B cell (primary cell): ENCODE measurements around the gene PGM1. TPM values are rescaled to one million over a fixed set of nuclear protein-coding genes. Genes with fewer than 3 reads are reported as not detected.

Experiments used
- ATAC-seq: fragments of 200-7000 bp; cut with Tn5 transposase; one replicate; pipeline ENCODE4 v1.10.0; 2021; ENCODE audit warnings: low read depth, mild to moderate bottlenecking, moderate number of reproducible peaks, moderate library complexity
- CTCF ChIA-PET: fragments of 350-600 bp; sonication (Branson Sonifier 250); formaldehyde crosslinking; loops from one replicate; lab custom pipeline; 2021; ENCODE audit warnings: antibody characterized with exemption, inconsistent platforms; lab: Charles Lee
- POLR2A ChIA-PET: fragments of 350-600 bp; sonication (Branson Sonifier 250); formaldehyde crosslinking; loops from one replicate; lab custom pipeline; 2021; ENCODE audit warnings: antibody characterized with exemption; lab: Charles Lee
- DNase-seq: peaks from one replicate; pipeline ENCODE4 v3.0.0; 2013
- H2AFZ ChIP-seq: 2 replicates; pipeline ENCODE4 v1.6.1; 2012; ENCODE audit warnings: mild to moderate bottlenecking, low read depth, low read length; ENCODE audit not compliant: insufficient read depth, poor library complexity, severe bottlenecking
- H3K27ac ChIP-seq, 2 donors: 1 replicate in 1 of 2; 2 replicates in 1 of 2; pipeline ENCODE4 v1.5.1; 2012 to 2013; ENCODE audit warnings: low read length in 2 of 2, mild to moderate bottlenecking in 2 of 2, moderate library complexity in 1 of 2
- H3K27me3 ChIP-seq, 4 experiments: fragments of 200-600 bp in 1 of 4; sonication (generic) in 1 of 4; replicated peaks in 1 of 4; 1 replicate in 2 of 4; 2 replicates in 2 of 4; pipeline versions ENCODE4 v1.6.1 to v1.7.0; 2013 to 2016; ENCODE audit warnings: low read length in 3 of 4, mild to moderate bottlenecking in 2 of 4, mixed read lengths in 1 of 4, moderate library complexity in 1 of 4; ENCODE audit not compliant: insufficient read depth in 4 of 4, control insufficient read depth in 3 of 4; ENCODE audit errors: control extremely low read depth in 1 of 4
- H3K36me3 ChIP-seq, 2 experiments: replicated peaks in 1 of 2; 1 replicate in 1 of 2; 2 replicates in 1 of 2; pipeline versions ENCODE4 v1.6.1 to v1.7.1; 2013; ENCODE audit warnings: low read length in 1 of 2; ENCODE audit not compliant: insufficient read depth in 2 of 2, control insufficient read depth in 1 of 2; ENCODE audit errors: control extremely low read depth in 1 of 2, extremely low read depth in 1 of 2
- H3K4me1 ChIP-seq, 2 donors: fragments of 200-600 bp in 1 of 2; sonication (generic) in 1 of 2; 1 replicate in 1 of 2; 2 replicates in 1 of 2; pipeline versions ENCODE4 v1.5.1 to v1.6.1; 2013 to 2017; ENCODE audit warnings: low read length in 2 of 2; ENCODE audit not compliant: control insufficient read depth in 2 of 2, insufficient read depth in 2 of 2
- H3K4me2 ChIP-seq: replicated peaks from 2 replicates; pipeline ENCODE3; 2012; ENCODE audit warnings: mild to moderate bottlenecking, low read depth, low read length; ENCODE audit not compliant: poor library complexity, severe bottlenecking
- H3K4me3 ChIP-seq, 5 experiments: fragments of 200-600 bp in 1 of 5; sonication (generic) in 1 of 5; 1 replicate in 3 of 5; 2 replicates in 2 of 5; pipeline versions ENCODE4 v1.5.1 to v1.7.0; 2011 to 2016; ENCODE audit warnings: low read length in 4 of 5, mild to moderate bottlenecking in 4 of 5, low read depth in 2 of 5, control low read depth in 1 of 5, moderate library complexity in 1 of 5; ENCODE audit not compliant: insufficient read depth in 1 of 5; ENCODE audit errors: control extremely low read depth in 1 of 5, extremely low read depth in 1 of 5
- H3K79me2 ChIP-seq: fragments of 200-600 bp; sonication (generic); one replicate; pipeline ENCODE4 v1.6.0; 2016; ENCODE audit warnings: low read length; ENCODE audit not compliant: control insufficient read depth, insufficient read depth
- H3K9ac ChIP-seq: fragments of 200-600 bp; sonication (generic); 2 replicates; pipeline ENCODE4 v1.6.1; 2017; ENCODE audit warnings: mild to moderate bottlenecking, low read length, moderate library complexity
- H3K9me3 ChIP-seq, 3 donors: one replicate each; pipeline versions ENCODE4 v1.6.1 to v1.7.1; 2013; ENCODE audit warnings: low read length in 2 of 3; ENCODE audit not compliant: control insufficient read depth in 2 of 3, insufficient read depth in 1 of 3; ENCODE audit errors: control extremely low read depth in 1 of 3
- H4K20me1 ChIP-seq: 2 replicates; pipeline ENCODE4 v1.6.0; 2012; ENCODE audit warnings: mild to moderate bottlenecking, low read length; ENCODE audit not compliant: insufficient read depth, control insufficient read depth, poor library complexity, severe bottlenecking
- H3K27ac Mint-ChIP-seq: one replicate; pipeline ENCODE4 v1.8.0; 2021; ENCODE audit warnings: mixed read lengths
- H3K27me3 Mint-ChIP-seq: one replicate; pipeline ENCODE4 v1.8.0; 2021; ENCODE audit warnings: mixed read lengths
- H3K4me1 Mint-ChIP-seq: one replicate; pipeline ENCODE4 v1.8.0; 2021; ENCODE audit warnings: mixed read lengths
- H3K4me3 Mint-ChIP-seq: one replicate; pipeline ENCODE4 v1.8.0; 2021; ENCODE audit warnings: mixed read lengths
- H3K9me3 Mint-ChIP-seq: one replicate; pipeline ENCODE4 v1.8.0; 2022; ENCODE audit warnings: mixed read lengths; ENCODE audit not compliant: insufficient read depth
- EZH2 ChIP-seq: IDR thresholded peaks from 2 replicates; pipeline ENCODE4 v1.6.1; 2012; ENCODE audit warnings: borderline replicate concordance, low read depth, mild to moderate bottlenecking, moderate library complexity, low read length; ENCODE audit not compliant: insufficient read depth, poor library complexity, severe bottlenecking
- WGBS: methylation state at CpG from one replicate; pipeline ENCODE4 v1.1.5; 2013; ENCODE audit warnings: missing lambda C conversion rate; ENCODE audit not compliant: insufficient coverage; 5-methylcytosine and 5-hydroxymethylcytosine counted together
- intact Hi-C: fragments of 100-400 bp; cut with micrococcal nuclease; formaldehyde crosslinking; loops from one replicate; pipeline ENCODE4 v1.10.0; 2022
- polyA plus RNA-seq: library from polyadenylated mRNA; depleted of rRNA; stranded (reverse); fragments of >200 nt; gene quantifications from 2 replicates; pipeline ENCODE4 v1.2.3, GENCODE V29; 2012
- total RNA-seq, 2 donors: library from RNA; stranded (reverse); fragments of 120-200 nt in 1 of 2; gene quantifications; 1 replicate in 1 of 2; 2 replicates in 1 of 2; pipeline versions ENCODE4 v1.2.3 to v1.2.4, GENCODE V29; 2013 to 2022
- TF ChIP-seq, protein P1 (sequence below): fragments of 200-600 bp; IDR thresholded peaks from one replicate; pipeline ENCODE4 v1.8.0; 2022; ENCODE audit warnings: antibody characterized with exemption, mild to moderate bottlenecking

The PGM1 gene
- total and polyA plus RNA-seq, 2 donors (not counting 1 experiment from before 2014, with no cell fraction given), result 4.2 to 13.2 TPM

DNA sequence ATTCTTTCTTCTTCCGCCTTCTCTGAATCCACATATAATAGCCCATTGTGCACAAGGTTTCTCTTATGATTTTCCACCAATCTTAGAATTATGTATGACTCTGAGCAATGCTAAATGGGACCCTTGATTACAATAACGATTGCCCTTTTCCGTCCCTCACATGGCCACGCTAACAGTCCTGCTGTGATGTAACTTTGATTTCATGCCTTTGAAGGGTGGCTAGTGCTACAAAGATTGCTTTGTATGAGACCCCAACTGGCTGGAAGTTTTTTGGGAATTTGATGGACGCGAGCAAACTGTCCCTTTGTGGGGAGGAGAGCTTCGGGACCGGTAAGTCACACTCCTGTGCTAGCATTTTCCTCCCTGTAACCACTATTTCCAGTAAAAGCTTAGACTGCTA is 45.3 kb downstream of the PGM1 start:
- Histone ChIP-seq H3K4me2 (no peak overlapping the region), H4K20me1 (no peaks in the 10 kb centered on the region), H3K79me2 (no peaks in the 10 kb centered on the region), H3K4me1 (no peaks in the 10 kb centered on the region), H3K4me3 (no peak overlapping the region), H3K9ac (no peak overlapping the region), H3K9me3 (no peaks in the 10 kb centered on the region), H3K36me3 (peaks cover 0 to 7% of the 10 kb centered on the region in 2 experiments), H2AFZ (no peak overlapping the region), H3K27me3 (no peaks in the 10 kb centered on the region), H3K27ac (no peak overlapping the region)
- ChIA-PET CTCF (no interaction called here), POLR2A (no interaction called here)
- 100% methylated on average over 5 of the region's 8 CpGs for WGBS
- Mint-ChIP-seq H3K9me3 (no peaks in the 10 kb centered on the region), H3K4me1 (no peaks in the 10 kb centered on the region), H3K4me3 (no peak overlapping the region), H3K27ac (no peak overlapping the region), H3K27me3 (no peaks in the 10 kb centered on the region)
- TF ChIP-seq, protein P1, sequence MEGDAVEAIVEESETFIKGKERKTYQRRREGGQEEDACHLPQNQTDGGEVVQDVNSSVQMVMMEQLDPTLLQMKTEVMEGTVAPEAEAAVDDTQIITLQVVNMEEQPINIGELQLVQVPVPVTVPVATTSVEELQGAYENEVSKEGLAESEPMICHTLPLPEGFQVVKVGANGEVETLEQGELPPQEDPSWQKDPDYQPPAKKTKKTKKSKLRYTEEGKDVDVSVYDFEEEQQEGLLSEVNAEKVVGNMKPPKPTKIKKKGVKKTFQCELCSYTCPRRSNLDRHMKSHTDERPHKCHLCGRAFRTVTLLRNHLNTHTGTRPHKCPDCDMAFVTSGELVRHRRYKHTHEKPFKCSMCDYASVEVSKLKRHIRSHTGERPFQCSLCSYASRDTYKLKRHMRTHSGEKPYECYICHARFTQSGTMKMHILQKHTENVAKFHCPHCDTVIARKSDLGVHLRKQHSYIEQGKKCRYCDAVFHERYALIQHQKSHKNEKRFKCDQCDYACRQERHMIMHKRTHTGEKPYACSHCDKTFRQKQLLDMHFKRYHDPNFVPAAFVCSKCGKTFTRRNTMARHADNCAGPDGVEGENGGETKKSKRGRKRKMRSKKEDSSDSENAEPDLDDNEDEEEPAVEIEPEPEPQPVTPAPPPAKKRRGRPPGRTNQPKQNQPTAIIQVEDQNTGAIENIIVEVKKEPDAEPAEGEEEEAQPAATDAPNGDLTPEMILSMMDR, result no peak
- TF ChIP-seq EZH2, result no peak
- ATAC-seq (no peak), DNase-seq (no peak)
- intact Hi-C loops, result no loop called here

DNA sequence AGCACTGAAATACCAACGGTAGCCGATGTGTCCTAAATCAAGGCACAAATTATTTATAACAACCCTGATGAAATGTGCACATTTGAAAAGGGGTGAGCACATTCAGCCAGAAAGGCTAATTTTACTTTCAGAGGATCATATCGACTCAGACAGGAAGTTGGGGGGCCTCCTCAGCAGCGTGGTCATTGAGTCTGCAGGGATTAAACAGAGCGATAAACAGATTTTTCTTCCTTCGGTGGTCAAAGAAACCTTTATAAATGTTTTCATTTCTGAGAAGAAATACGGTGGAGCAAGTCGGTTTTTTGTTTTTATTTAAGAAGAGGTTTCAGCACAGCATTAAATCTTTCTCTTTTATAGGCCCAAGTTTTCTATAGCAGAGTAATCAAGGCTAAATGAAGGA is 45.7 kb downstream of the PGM1 start:
- 70% methylated on average over 4 of the region's 8 CpGs for WGBS
- Histone ChIP-seq H2AFZ (no peak overlapping the region), H3K79me2 (no peaks in the 10 kb centered on the region), H3K9me3 (no peaks in the 10 kb centered on the region), H3K27me3 (no peaks in the 10 kb centered on the region), H3K4me2 (no peak overlapping the region), H3K4me3 (no peak overlapping the region), H3K9ac (no peak overlapping the region), H3K27ac (no peak overlapping the region), H3K36me3 (peaks cover 0 to 7% of the 10 kb centered on the region in 2 experiments), H3K4me1 (no peaks in the 10 kb centered on the region), H4K20me1 (no peaks in the 10 kb centered on the region)
- H3K9me3 Mint-ChIP-seq, result no peaks in the 10 kb centered on the region
- H3K27ac Mint-ChIP-seq, result no peak overlapping the region
- intact Hi-C loops, result no loop called here
- no peak for ATAC-seq
- no peak overlapping the region for H3K4me3 Mint-ChIP-seq
- H3K27me3 Mint-ChIP-seq, result no peaks in the 10 kb centered on the region
- POLR2A ChIA-PET, result no interaction called here
- CTCF ChIA-PET, result no interaction called here
- TF ChIP-seq, protein P1, result no peak
- no peak for TF ChIP-seq EZH2
- no peaks in the 10 kb centered on the region for H3K4me1 Mint-ChIP-seq
- no peak for DNase-seq
